HG03097 (cell line): Measurements from ENCODE around the gene PHYH.
"Not testable (repeated sequence)": the region's sequence is repeated elsewhere in the genome, so short reads cannot be mapped to it uniquely, and the experiment has no call there.

Source experiments
- ATAC-seq: cut with Tn5 transposase; IDR thresholded peaks from one replicate; pipeline ENCODE4 v1.9.1; 2021; ENCODE audit not compliant: unreplicated experiment, low FRiP score

PHYH gene

DNA sequence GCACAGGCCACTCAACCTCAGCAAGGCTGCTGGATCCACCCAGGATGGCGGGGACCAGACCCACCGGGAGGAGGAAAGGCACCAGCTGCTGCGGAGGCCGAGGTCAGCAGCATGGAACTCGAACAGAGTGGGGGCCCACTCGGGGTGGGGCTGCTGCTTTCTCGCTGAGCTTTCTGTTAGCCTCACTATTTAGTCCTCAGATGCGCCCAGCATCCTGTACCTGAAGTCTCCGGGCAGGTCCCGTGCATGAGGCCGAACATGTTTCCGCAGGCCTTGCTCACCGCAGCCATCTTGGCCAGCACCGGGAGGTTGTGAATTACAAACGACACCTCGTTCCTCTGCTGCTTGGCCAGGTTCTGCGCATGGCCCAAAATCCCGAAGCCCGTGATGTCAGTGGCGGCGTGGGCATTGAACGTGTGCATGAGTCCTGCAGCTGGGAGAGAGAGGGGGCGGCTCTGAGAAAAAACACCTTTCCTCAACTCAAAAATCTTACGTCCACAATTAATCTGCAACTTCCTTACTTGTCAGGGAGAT is 22.8 kb upstream of the PHYH start:
- ATAC-seq, result no peak

DNA sequence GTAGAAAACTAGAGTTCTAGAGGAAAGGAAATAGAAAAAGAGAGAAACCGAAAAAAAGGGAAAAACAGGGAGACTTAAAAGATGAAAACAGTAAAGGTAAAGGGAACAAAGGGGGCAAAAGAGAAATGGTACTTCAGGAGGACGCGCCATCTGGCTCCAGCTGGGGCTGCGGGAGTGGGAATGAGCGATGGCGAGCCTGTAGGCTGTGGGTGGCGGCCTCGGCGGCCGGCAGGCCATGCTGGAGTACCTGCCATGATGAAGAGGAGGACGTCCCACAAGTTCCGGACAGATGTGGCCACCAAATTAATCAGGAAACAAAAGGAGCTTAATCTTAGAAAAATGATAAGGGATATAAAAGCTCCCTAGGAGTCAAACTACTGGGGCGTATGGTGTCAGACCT is 21.7 kb upstream of the PHYH start:
- ATAC-seq, result no peak

DNA sequence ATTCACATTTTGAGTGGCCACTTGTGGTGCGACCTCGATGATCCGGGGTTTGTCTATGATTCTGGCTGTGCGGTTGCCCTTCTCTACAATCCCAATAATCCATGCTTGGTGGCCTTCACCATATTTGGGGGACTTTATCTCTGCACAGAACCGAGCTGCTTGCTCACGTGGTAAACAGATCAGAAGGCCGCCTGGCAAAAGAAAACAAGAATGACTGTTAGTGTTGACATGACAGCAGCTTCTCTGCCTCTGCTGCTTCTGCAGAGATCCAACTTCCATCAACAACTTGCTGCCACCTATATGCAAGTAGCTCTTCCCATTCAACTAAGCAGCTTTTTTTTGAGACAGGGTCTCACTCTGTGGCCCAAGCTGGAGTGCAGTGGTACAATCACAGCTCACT is 19.3 kb upstream of the PHYH start:
- ATAC-seq, result no peak

DNA sequence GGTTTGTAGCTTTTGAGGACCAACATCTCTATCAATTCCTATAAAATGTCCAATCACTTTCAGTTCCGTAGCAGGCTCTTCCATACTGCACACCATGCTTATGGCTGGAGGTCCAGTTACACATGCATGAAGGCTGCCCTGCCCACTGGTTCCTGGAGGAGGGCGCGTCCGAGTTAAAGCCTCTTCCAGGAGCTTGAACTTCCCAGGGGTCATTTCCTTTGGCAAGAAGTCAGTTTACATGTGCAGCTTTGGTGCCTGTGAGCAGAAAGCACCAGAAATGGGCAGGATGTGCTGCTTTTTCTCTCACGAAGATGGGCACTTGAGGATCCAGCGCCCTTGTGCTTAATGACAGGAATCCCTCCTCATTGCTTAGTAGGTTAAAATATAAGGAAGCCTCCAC is 17.6 kb upstream of the PHYH start:
- ATAC-seq, result no peak

DNA sequence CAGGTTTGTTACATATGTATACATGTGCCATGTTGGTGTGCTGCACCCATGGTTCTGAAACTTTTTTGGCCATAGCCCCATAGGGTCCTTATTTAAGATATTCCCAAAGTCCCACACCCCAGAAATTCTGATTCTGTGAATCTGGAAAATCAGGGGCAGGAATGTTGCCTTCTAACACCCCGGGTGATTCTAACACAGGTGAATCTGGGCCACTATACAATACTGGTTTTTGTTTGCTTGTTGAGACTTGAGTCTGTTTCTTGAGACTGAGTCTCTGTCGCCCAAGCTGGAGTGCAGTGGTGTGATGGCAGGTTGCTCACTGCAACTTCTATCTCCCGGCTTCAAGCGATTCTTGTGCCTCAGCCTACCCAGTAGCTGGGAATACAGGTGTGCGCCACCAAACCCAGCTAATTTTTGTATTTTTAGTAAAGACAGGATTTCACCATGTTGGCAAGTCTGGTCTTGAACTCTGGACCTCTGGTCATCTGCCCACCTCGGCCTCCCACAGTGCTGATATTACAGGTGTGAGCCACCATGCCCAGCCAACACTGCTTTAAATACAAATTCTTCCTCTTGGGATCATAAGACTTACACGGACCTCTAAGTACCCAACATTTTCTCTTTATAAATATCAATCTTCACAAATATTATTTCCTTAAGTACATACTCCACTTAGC is 16.9 kb upstream of the PHYH start:
- no peak for ATAC-seq

DNA sequence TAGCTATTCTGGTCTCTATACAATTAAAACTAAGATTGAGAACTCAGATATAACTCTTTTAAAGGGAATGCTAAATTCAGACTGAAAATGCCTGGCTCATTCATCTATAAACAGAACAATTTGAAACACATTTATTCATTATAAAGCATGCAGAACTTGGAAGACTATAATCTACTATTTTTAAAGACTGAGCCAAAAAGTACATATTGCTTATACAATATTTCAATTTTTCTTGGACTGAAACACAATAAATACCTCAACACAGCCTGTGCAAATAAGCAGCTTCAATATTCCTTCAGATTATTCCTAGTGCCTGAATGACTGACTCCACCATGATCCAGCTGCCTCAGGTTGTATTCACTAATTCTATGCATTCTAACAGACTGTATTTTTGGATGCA is 15.5 kb upstream of the PHYH start:
- ATAC-seq, result no peak

DNA sequence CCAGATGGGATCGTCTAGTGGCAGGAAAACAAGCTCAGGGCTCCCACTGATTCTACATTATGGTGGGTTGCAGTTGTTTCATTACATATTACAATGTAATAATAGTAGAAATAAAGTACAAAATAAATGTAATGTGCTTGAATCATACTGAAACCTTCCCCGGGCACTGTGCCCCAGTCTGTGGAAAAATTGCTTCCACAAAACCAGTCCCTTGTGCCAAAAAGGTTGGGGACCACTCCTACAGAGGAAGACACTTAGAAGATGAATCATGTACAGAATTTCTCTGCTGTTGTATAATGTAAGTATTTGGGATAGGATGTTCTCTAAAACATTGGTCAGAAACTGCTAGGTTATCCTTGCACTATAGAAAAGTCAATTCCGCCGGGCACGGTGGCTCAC is 11.3 kb upstream of the PHYH start:
- no peak for ATAC-seq

DNA sequence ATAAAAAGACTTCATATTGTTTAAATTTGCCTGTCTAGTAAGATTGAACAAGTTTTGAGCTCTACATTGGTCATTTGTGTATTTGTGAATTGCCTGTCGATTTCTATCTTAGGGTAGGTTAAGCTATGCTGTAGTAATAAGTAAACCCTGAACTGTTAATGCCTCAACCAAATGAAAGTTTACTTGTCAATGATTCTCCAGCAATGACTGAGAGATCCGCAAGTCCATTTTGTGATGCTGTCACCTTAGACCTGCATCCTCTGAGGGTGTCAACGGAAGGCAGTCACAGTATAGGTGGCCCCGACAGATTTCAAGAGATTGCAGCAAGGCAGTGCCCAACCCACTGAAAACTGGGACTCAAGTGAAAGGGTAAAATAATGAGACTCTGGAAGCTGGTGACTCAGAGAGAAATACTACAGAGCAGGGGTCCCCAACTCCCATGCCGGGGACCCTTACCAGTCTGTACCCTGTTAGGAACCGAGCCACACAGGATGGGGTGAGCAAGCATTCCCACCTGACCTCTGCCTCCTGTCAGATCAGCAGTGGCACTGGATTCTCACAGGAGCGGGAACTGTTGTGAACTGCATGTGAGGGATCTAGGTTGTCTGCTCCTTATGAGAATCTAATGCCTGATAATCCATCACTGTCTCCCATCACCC is 10.8 kb upstream of the PHYH start:
- ATAC-seq, result no peak

DNA sequence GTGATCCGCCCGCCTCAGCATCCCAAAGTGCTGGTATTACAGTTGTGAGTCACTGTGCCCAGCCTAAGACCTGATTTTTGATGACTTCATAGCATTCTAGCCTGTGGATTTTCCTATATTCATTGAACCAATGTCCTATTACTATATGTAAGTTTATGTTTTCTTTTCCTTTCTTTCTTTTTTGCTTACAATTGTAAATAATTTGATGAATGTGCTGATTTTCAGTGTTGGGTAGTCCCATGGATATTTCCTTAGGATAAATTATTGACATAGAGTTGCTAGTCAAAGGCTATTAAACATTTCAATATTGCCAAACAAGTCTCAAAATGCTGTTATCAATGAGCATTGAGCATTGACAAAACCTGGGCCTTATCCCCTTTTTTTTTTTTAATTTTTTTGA is 9.9 kb upstream of the PHYH start:
- ATAC-seq, result no peak

DNA sequence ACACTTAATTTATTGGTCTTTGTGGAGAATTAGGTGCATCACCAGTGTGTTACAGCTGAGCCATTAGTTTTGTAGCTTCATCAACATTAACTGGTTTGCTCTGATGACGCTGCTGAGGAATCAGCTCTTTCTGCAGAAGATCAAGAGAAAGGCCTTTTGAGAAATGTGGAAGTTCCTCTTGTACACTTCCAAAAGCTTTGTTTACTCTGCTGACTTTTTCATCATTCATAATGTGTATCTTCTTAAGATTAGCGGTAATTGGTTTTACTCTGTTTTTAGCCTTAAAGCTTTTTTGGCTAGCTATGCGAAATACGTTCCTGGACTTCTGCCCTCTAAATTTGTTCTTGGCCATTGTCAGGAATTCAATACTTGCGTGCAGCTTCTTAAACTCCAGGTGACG is 8.2 kb upstream of the PHYH start:
- no peak for ATAC-seq

DNA sequence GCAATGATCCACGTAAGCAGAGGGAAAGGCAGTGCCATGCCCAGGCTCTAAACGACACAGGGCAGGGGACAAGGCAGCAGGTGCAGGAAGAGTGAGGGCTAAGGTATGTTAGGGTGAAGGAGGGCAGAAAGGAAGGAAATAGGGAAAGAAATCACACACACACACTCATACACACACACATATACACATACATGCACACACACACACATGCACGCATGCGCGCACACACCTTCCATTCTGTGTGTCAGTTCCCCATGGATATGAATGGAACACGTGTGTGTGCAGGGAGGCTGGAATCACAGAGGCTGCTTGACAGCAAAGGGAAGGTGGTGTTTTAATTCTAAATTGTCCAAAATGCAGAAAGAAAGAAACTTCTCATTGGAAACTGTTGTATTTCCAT is 6.2 kb upstream of the PHYH start:
- ATAC-seq, result no peak

DNA sequence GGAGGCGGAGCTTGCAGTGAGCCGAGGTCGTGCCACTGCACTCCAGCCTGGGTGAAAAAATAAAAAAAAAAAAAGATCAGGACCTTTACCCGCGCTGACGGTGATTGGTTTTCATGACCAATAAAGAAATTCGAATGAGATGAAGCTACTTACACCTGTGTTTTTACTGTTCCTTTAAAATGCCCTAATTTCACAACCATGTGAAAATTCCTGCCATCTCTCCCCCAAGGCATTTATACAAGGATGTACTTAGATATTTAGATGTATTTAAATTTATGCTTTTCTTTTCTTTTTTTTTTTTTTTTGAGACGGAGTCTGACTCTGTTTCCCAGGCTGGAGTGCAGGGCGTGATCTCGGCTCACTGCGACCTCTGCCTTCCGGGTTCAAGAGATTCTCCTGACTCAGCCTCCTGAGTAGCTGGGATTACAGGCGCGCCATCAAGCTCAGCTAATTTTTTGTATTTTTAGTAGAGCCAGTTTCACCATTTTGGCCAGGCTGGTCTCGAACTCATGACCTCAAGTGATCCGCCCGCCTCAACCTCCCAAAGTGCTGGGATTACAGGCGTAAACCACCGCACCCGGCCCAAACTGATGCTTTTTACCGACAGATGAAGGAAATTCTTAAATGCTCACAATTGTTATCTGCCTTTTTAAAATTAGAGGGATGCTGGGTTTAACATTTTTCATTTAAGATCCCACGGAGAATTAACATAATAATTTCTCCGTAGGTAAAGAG is 3.1 kb upstream of the PHYH start:
- ATAC-seq, result no peak

DNA sequence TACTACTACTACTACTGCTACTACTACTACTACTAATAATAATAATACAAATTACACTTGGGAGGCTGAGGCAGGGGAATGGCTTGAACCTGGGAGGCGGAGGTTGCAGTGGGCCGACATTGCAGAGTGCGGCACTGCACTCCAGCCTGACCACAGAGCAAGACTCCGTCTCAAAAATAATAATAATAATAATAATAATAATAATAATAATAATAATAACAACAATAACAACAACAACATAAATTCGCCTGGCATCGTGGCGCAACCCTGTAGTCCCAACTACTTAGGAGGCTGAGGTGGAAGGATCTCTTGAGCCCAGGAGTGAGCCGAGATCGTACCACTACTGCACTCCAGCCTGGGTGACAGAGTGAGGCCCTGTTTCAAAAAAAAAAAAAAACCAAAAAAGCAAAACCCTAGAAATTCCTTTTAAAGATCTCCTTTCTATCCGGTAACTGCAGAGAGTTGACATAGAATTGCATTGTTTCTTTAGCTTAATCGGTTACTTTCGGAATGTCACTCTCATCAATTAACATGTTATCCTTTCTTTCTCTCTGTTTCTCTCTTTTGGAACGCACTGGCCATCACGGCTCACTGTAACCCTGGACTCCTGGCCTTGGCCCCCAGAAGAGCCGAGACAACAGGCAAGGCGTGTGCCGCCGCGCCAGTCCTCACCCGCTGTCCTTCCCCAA is 972 bp downstream of the PHYH start:
- no peak for ATAC-seq

DNA sequence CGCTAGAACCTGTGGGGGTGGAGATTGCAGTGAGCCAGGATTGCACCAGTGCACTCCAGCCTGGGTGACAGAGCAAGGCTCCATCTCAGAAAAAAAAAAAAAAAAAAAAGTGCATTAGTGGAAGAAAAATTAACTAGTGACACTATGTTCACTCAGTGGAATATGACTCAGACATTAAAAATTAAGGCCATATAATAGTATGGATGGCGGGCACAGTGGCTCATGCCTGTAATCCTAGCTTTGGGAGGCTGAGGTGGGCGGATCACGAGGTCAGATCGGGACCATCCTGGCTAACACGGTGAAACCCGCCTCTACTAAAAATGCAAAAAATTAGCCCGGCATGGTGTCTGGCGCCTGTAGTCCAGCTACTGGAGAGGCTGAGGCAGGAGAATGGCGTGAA is 3.4 kb downstream of the PHYH start:
- no peak for ATAC-seq

DNA sequence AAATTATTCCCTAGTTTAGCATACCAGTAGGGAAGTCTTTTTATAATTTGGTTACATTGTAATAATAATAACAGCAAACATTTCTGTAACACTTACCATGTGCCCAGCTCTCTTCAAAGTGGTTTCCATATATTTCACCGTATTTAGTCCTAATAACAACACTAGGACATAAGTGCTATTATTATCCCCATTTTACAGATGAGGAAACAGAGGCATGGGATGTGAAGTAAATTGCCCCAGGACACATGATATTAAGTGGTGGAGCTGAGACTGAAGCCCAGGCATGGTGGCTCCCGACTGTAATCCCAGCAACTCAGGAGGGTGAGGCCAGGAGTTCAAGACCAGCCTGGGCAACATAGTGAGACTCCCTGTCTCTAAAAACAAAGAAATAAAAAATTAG is 5.1 kb downstream of the PHYH start:
- ATAC-seq, result no peak

DNA sequence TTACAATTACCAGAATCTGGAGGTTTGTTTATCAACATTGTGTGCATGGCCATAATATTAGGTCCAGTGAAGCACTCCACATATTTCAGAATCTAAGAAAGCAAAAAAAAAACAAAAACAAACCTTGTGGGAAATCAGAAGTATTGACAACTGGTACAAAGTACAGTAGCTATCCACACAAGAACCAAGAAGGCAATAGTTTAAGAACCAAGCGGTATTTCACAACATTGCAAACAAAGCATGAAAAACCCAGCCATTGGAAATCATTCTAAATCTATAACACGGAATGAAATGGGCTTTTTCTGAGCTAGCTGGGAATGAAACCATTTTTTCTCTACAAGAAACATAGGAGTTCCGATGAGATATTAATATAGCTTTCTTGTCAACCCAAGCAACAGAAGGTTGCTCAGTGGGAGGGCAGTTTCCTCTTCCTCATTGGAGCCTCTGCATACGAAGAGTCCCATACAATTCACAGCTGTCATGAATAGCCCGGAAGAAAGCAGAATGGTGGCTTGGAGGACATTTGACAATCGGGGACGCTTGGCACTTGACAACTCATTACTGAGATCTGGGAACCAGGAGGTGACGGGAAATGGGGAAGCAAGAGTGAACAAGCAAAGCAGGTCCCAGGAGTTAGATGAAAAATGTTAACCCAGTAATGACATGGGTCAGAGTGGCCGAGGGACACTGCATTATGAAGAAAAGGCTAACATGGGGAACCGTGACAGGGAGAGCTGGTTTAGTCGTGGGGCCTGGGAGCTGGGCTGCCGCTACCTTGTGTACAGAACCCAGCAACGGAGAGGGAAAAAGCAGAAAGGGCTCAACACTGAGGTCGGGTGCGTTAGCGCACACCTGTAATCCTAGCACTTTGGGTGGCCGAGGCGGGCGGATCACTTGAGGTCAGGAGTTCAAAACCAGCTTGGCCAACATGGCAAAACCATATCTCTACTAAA is 7.8 kb downstream of the PHYH start:
- ATAC-seq, result no peak

DNA sequence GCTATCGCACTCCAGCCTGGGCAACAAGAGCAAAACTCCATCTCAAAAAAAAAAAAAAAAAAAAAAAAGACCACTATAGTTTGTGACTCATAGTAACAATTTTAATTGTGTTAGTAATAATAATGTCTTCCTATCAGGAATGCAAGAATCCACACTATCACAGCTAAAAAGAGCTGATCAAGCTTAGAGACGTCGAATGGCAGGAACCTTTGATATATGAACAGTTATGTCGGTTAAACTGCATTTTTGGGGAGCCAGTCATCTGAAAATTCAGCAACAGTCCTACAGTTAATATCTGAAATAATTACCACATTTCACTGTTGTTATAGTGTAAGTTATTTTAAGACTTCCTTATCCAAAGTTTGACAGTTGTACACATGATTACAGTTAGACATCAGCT is 8.8 kb downstream of the PHYH start:
- ATAC-seq, result no peak

DNA sequence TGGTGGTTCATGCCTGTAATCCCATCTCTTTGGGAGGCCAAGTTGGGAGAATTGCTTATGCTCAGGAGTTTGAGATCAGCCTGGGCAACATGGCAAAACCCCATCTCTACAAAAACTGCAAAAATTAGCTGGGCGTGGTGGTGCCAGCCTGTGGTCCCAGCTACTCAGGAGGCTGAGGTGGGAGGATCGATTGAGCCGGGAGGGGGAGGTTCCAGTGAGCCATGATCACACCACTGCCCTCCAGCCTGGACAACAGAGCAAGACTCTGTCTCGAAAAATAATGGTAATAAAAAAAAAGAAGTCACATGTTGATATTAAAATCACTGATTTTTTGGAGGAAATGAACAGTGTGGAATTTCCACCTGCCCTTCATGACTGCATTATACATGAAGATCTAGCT is 15.8 kb downstream of the PHYH start:
- no peak for ATAC-seq

DNA sequence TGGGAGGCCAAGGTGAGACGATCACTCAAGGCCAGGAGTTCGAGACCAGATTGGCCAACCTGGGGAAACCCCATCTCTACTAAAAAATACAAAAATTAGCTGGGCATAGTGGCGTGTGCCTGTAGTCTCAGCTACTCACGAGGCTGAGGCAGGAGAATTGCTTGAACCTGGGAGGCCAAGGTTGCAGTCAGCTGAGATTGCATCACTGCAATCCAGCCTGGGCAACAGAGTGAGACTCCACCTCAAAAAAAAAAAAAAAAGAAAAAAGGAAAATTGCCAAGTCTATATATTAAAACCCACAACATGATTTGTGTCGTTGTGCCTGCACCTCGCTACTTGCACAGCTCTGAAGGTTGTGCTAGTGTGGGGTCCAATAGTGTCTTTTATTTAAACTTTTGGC is 17.5 kb downstream of the PHYH start:
- ATAC-seq, result not testable (repeated sequence)

DNA sequence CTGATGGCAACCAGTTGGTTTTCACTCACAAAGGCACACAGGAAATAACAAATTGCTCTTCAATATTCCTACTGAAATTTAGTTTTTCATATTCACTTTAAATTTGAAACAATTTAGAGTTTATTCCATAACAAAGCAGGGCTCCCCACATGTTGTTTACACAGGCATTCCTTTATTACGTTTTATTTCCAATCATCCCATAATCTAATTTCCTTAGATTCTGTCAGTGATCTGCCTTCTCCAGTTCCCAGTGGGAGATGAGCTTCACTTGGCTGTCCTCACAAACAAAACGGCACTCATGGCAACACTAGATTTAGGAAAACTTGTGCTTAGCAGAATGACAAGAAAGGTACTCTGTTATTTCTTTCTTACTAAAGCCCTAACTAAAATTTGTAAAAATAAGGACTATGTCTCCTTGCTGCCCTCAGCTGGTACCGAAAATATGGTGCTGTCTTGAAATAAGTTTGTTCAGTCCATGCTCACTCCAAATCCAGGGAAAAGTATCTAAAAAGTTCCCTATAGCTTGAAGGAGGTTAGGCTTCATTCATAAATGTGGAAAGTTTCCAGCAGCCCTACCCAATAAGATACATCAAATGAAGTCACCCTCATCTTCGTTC is 23.0 kb downstream of the PHYH start:
- ATAC-seq, result no peak
